WTC11 (cell line): Measurements from ENCODE around the gene PTPRK.

Experiments
- CTCF ChIP-seq: fragments of 200-600 bp; IDR thresholded peaks from 2 replicates; pipeline ENCODE4 v1.8.0; 2022; ENCODE audit warnings: antibody characterized with exemption
- ETV6 ChIP-seq: sonication (generic); formaldehyde crosslinking; IDR thresholded peaks from 2 replicates; pipeline ENCODE4 v1.8.1; 2022; ENCODE audit warnings: mild to moderate bottlenecking, missing genetic modification reagents
- NR2C2 ChIP-seq: sonication (generic); formaldehyde crosslinking; IDR thresholded peaks from 2 replicates; pipeline ENCODE4 v1.8.0; 2022; ENCODE audit warnings: mild to moderate bottlenecking, missing genetic modification reagents
- ZBTB21 ChIP-seq: sonication (generic); formaldehyde crosslinking; IDR thresholded peaks from 2 replicates; pipeline ENCODE4 v1.8.1; 2023; ENCODE audit warnings: mild to moderate bottlenecking, missing genetic modification reagents, borderline replicate concordance
- ZMAT4 ChIP-seq: fragments of 250-450 bp; sonication (Bioruptor Pico); IDR thresholded peaks from 2 replicates; pipeline ENCODE4 v1.9.0; 2021; ENCODE audit warnings: mild to moderate bottlenecking

GRCh38 chr6:128519132-128519930 lies 1.1 kb downstream of the PTPRK start:
- TF ChIP-seq CTCF = no peak
- TF ChIP-seq NR2C2 = no peak
- no peak for TF ChIP-seq ETV6 (CRISPR knock-in tag)
- TF ChIP-seq ZBTB21 = no peak; the same call in 1 of the 2 replicates
- no peak for TF ChIP-seq ZMAT4 (CRISPR knock-in tag)
